Keratinocyte (primary cell): Measurements from ENCODE around the gene SDK1.

ENCODE experiments used
- EZH2 ChIP-seq: IDR thresholded peaks from one replicate; pipeline ENCODE4 v1.6.1; 2012; ENCODE audit warnings: inconsistent platforms, mild to moderate bottlenecking, low read length, moderate library complexity
- TF ChIP-seq, protein P1 (sequence below), 3 experiments: IDR thresholded peaks in 1 of 3; conservative IDR thresholded peaks in 1 of 3; optimal IDR thresholded peaks in 1 of 3; 2 replicates in 2 of 3; 3 replicates in 1 of 3; pipeline versions ENCODE3 to v1.5.1; 2011; ENCODE audit warnings: low read length in 3 of 3, mild to moderate bottlenecking in 3 of 3, moderate library complexity in 2 of 3, control low read depth in 1 of 3, inconsistent platforms in 1 of 3; ENCODE audit not compliant: insufficient read depth in 2 of 3; ENCODE audit errors: extremely low read depth in 1 of 3

GRCh38 chr7:3960942-3961341, 659.9 kb downstream of the SDK1 start:
- TF ChIP-seq, protein P1, sequence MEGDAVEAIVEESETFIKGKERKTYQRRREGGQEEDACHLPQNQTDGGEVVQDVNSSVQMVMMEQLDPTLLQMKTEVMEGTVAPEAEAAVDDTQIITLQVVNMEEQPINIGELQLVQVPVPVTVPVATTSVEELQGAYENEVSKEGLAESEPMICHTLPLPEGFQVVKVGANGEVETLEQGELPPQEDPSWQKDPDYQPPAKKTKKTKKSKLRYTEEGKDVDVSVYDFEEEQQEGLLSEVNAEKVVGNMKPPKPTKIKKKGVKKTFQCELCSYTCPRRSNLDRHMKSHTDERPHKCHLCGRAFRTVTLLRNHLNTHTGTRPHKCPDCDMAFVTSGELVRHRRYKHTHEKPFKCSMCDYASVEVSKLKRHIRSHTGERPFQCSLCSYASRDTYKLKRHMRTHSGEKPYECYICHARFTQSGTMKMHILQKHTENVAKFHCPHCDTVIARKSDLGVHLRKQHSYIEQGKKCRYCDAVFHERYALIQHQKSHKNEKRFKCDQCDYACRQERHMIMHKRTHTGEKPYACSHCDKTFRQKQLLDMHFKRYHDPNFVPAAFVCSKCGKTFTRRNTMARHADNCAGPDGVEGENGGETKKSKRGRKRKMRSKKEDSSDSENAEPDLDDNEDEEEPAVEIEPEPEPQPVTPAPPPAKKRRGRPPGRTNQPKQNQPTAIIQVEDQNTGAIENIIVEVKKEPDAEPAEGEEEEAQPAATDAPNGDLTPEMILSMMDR (optimal IDR thresholded peaks at IDR 0.05 in 1 of 3, IDR thresholded peaks at IDR 0.05 in 1 of 3, conservative IDR thresholded peaks at IDR 0.05 in 1 of 3; ENCODE audit: extremely low read depth in 1 of 3, insufficient read depth in 2 of 3, low read length in 3 of 3) = no peak
- TF ChIP-seq EZH2 = no peak
